WTC11 (cell line): ENCODE results near the gene BMP8B. TPM values are rescaled to one million over a fixed set of nuclear protein-coding genes. Genes with fewer than 3 reads are reported as not detected.

Experiments
- ATAC-seq: fragments of 200-7000 bp; cut with Tn5 transposase; 2 replicates; pipeline ENCODE4 v1.10.0; 2021; ENCODE audit warnings: mild to moderate bottlenecking, moderate library complexity
- CTCF ChIA-PET: fragments of 300-600 bp; sonication (Branson Sonifier 250); formaldehyde crosslinking; loops from one replicate; lab custom pipeline; 2021; ENCODE audit warnings: antibody characterized with exemption; lab: Charles Lee
- POLR2A ChIA-PET: fragments of 350-600 bp; sonication (Branson Sonifier 250); formaldehyde crosslinking; loops from one replicate; lab custom pipeline; 2021; ENCODE audit warnings: antibody characterized with exemption; lab: Charles Lee
- DNase-seq: peaks from one replicate; pipeline ENCODE4 v3.0.0; 2021; ENCODE audit warnings: low spot score
- H3K27ac Mint-ChIP-seq: 2 replicates; pipeline ENCODE4 v1.8.0; 2021; ENCODE audit warnings: mixed read lengths
- H3K27me3 Mint-ChIP-seq: 2 replicates; pipeline ENCODE4 v1.8.0; 2021; ENCODE audit warnings: low read depth, mild to moderate bottlenecking, moderate library complexity, mixed read lengths
- H3K36me3 Mint-ChIP-seq: 2 replicates; pipeline ENCODE4 v1.8.0; 2021; ENCODE audit warnings: mixed read lengths
- H3K4me1 Mint-ChIP-seq: 2 replicates; pipeline ENCODE4 v1.8.0; 2022; ENCODE audit warnings: mixed read lengths
- H3K4me3 Mint-ChIP-seq: 2 replicates; pipeline ENCODE4 v1.8.0; 2021; ENCODE audit warnings: mild to moderate bottlenecking, moderate library complexity, mixed read lengths
- H3K9me3 Mint-ChIP-seq: 2 replicates; pipeline ENCODE4 v1.8.0; 2021; ENCODE audit warnings: mixed read lengths
- AR ChIP-seq: fragments of 250-450 bp; sonication (Bioruptor Pico); IDR thresholded peaks from 2 replicates; pipeline ENCODE4 v1.9.0; 2021; ENCODE audit warnings: mild to moderate bottlenecking
- ATF6 ChIP-seq: sonication (generic); formaldehyde crosslinking; IDR thresholded peaks from 2 replicates; pipeline ENCODE4 v1.8.1; 2023; ENCODE audit warnings: mild to moderate bottlenecking, missing genetic modification reagents
- FOXP1 ChIP-seq: sonication (generic); formaldehyde crosslinking; IDR thresholded peaks from 2 replicates; pipeline ENCODE4 v1.8.0; 2022; ENCODE audit warnings: missing genetic modification reagents, mild to moderate bottlenecking, moderate library complexity, borderline replicate concordance
- FOXP4 ChIP-seq: sonication (generic); formaldehyde crosslinking; IDR thresholded peaks from 2 replicates; pipeline ENCODE4 v1.8.0; 2022; ENCODE audit warnings: mild to moderate bottlenecking, missing genetic modification reagents
- HMGA2 ChIP-seq: fragments of 250-450 bp; sonication (Bioruptor Pico); IDR thresholded peaks from 2 replicates; pipeline ENCODE4 v1.4.0; 2021; ENCODE audit warnings: mild to moderate bottlenecking, moderate library complexity
- IRF1 ChIP-seq: sonication (generic); formaldehyde crosslinking; IDR thresholded peaks from 2 replicates; pipeline ENCODE4 v1.8.0; 2023; ENCODE audit warnings: missing genetic modification reagents
- JAZF1 ChIP-seq: fragments of 250-450 bp; sonication (Bioruptor Pico); IDR thresholded peaks from 2 replicates; pipeline ENCODE4 v1.9.0; 2021; ENCODE audit warnings: moderate library complexity, mild to moderate bottlenecking, inconsistent platforms
- KAT7 ChIP-seq: sonication (generic); formaldehyde crosslinking; IDR thresholded peaks from 2 replicates; pipeline ENCODE4 v1.8.1; 2023; ENCODE audit warnings: missing genetic modification reagents, mild to moderate bottlenecking, borderline replicate concordance
- NR1H2 ChIP-seq: sonication (generic); formaldehyde crosslinking; IDR thresholded peaks from 2 replicates; pipeline ENCODE4 v1.9.0; 2021; ENCODE audit warnings: mild to moderate bottlenecking, moderate library complexity, missing genetic modification reagents
- NR2C2 ChIP-seq: sonication (generic); formaldehyde crosslinking; IDR thresholded peaks from 2 replicates; pipeline ENCODE4 v1.8.0; 2022; ENCODE audit warnings: mild to moderate bottlenecking, missing genetic modification reagents
- NR3C1 ChIP-seq: sonication (generic); formaldehyde crosslinking; conservative IDR thresholded peaks from 2 replicates; pipeline ENCODE4 v1.8.1; 2023; ENCODE audit warnings: low read depth, mild to moderate bottlenecking, missing genetic modification reagents
- RELA ChIP-seq: sonication (generic); formaldehyde crosslinking; IDR thresholded peaks from 2 replicates; pipeline ENCODE4 v1.8.1; 2022; ENCODE audit warnings: missing genetic modification reagents, mild to moderate bottlenecking, borderline replicate concordance
- SOX15 ChIP-seq: fragments of 250-450 bp; sonication (Bioruptor Pico); IDR thresholded peaks from 2 replicates; pipeline ENCODE4 v1.9.0; 2021; ENCODE audit warnings: mild to moderate bottlenecking
- SP1 ChIP-seq: sonication (generic); formaldehyde crosslinking; conservative IDR thresholded peaks from 2 replicates; pipeline ENCODE4 v1.8.1; 2022; ENCODE audit warnings: missing genetic modification reagents
- TCF7 ChIP-seq: sonication (generic); formaldehyde crosslinking; IDR thresholded peaks from 2 replicates; pipeline ENCODE4 v1.8.0; 2022; ENCODE audit warnings: mild to moderate bottlenecking, low read depth, missing genetic modification reagents, moderate library complexity
- TP53 ChIP-seq: sonication (generic); formaldehyde crosslinking; IDR thresholded peaks from 2 replicates; pipeline ENCODE4 v1.8.1; 2023; ENCODE audit warnings: mild to moderate bottlenecking, missing genetic modification reagents
- ZNF121 ChIP-seq: sonication (generic); formaldehyde crosslinking; IDR thresholded peaks from 2 replicates; pipeline ENCODE4 v1.8.0; 2023; ENCODE audit warnings: missing genetic modification reagents
- ZNF281 ChIP-seq: sonication (generic); formaldehyde crosslinking; IDR thresholded peaks from 2 replicates; pipeline ENCODE4 v1.8.0; 2023; ENCODE audit warnings: mild to moderate bottlenecking, missing genetic modification reagents
- ZNF317 ChIP-seq: sonication (generic); formaldehyde crosslinking; IDR thresholded peaks from 2 replicates; pipeline ENCODE4 v1.8.1; 2023; ENCODE audit warnings: low read depth, mild to moderate bottlenecking, moderate library complexity, missing genetic modification reagents, borderline replicate concordance
- ZSCAN18 ChIP-seq: fragments of 250-450 bp; sonication (Bioruptor Pico); IDR thresholded peaks from 2 replicates; pipeline ENCODE4 v2.1.2; 2022; ENCODE audit warnings: mild to moderate bottlenecking, moderate library complexity
- total RNA-seq: library from RNA; stranded (reverse); gene quantifications from 3 replicates; pipeline ENCODE4 v1.2.3, GENCODE V29; 2021

The BMP8B gene
- total RNA-seq, 1 experiment from 2014 or later: 0.74 TPM

GRCh38 chr1:39805385-39805784 is 16.7 kb upstream of the BMP8B start:
- Mint-ChIP-seq H3K4me1 (peaks cover 9% of the 10 kb centered on the region), H3K36me3 (peaks cover 11% of the 10 kb centered on the region; the same call in 1 of the 2 replicates), H3K4me3 (no peak overlapping the region), H3K9me3 (peaks cover 17% of the 10 kb centered on the region), H3K27ac (no peak overlapping the region)
- POLR2A ChIA-PET: no interaction called here
- ATAC-seq (no peak), DNase-seq (no peak)
- TF ChIP-seq FOXP1 (CRISPR knock-in tag) (no peak), JAZF1 (CRISPR knock-in tag) (no peak), TP53 (CRISPR knock-in tag) (no peak), NR2C2 (CRISPR knock-in tag) (no peak), NR3C1 (CRISPR knock-in tag) (no peak), SOX15 (CRISPR knock-in tag) (no peak)
- TF ChIP-seq, all 79 proteins: peak for 0
- CTCF ChIA-PET: no interaction called here
- peaks cover 12% of the 10 kb centered on the region for H3K27me3 Mint-ChIP-seq

GRCh38 chr1:39802496-39803260 is 14.0 kb upstream of the BMP8B start:
- H3K27ac Mint-ChIP-seq: no peak overlapping the region
- POLR2A ChIA-PET: no interaction called here
- CTCF ChIA-PET: interaction anchor here (0.7 to 1.2 kb wide), 4 partner anchors 57 to 101 kb away, joined by 3 read pairs; no protein-coding TSS in a partner anchor
- peaks cover 9% of the 10 kb centered on the region for H3K4me1 Mint-ChIP-seq
- H3K27me3 Mint-ChIP-seq: peaks cover 26% of the 10 kb centered on the region
- DNase-seq: no peak
- no peak overlapping the region for H3K4me3 Mint-ChIP-seq
- peaks cover 8% of the 10 kb centered on the region; the same call in 1 of the 2 replicates for H3K36me3 Mint-ChIP-seq
- ATAC-seq: no peak
- peaks cover 12% of the 10 kb centered on the region for H3K9me3 Mint-ChIP-seq
- no peak for TF ChIP-seq AR (CRISPR knock-in tag)
- no peak for TF ChIP-seq NR1H2 (CRISPR knock-in tag)
- no peak for TF ChIP-seq RELA (CRISPR knock-in tag)
- no peak for TF ChIP-seq KAT7 (CRISPR knock-in tag)
- TF ChIP-seq TP53 (CRISPR knock-in tag): no peak
- no peak for TF ChIP-seq IRF1 (CRISPR knock-in tag)
- TF ChIP-seq FOXP4: no peak
- no peak for TF ChIP-seq ZSCAN18 (CRISPR knock-in tag)
- TF ChIP-seq TCF7: no peak
- no peak for TF ChIP-seq SP1 (CRISPR knock-in tag)
- no peak for TF ChIP-seq JAZF1 (CRISPR knock-in tag)
- no peak for TF ChIP-seq ZNF281
- no peak for TF ChIP-seq ZNF121 (CRISPR knock-in tag)
- TF ChIP-seq HMGA2 (CRISPR knock-in tag): no peak
- no peak for TF ChIP-seq ATF6 (CRISPR knock-in tag)
- TF ChIP-seq ZNF317 (CRISPR knock-in tag): no peak
